ENCODE results near the gene PUS1.
"Not testable (repeated sequence)": the region's sequence is repeated elsewhere in the genome, so short reads cannot be mapped to it uniquely, and the experiment has no call there.

PUS1 gene

DNA sequence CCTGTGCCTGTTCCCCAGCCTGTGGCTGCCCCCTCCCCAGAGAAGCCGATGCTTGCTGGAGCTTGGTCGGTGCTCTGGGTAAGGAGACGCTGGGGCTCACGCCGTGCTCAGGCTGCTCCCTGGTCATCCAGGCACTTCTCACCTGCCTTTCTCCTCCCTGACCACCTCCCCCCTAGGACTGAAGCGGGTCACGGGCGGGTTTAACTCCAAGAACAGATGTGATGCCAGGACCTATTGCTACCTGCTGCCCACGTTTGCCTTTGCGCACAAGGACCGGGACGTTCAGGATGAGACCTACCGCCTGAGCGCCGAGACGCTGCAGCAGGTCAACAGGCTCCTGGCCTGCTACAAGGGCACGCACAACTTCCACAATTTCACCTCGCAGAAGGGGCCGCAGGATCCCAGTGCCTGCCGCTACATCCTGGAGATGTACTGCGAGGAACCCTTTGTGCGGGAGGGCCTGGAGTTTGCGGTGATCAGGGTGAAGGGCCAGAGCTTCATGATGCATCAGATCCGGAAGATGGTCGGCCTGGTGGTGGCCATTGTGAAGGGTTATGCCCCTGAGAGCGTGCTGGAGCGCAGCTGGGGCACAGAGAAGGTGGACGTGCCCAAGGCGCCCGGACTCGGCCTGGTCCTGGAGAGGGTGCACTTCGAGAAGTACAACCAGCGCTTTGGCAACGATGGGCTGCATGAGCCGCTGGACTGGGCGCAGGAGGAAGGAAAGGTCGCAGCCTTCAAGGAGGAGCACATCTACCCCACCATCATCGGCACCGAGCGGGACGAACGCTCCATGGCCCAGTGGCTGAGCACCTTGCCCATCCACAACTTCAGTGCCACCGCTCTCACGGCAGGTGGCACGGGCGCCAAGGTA lies 12.3 kb downstream of the PUS1 start:
- no peak for DNase-seq

DNA sequence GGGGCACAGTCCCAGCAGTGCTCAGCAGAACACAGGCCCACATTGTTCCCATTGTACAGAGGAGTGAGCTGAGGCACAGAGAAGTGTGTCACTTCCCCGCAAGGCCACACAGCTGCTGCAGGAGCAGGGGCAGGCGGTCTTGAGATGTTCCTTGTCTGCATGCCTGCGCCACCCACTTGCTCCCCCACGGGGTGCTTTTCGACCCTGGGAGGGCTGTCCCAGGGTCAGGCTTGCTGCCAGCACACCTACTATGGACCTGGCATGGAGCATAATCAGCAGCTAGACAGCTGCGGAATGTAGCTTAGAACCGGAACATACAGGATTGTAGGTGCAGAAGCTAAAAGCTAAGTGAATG lies 12.9 kb downstream of the PUS1 start:
- no peak for DNase-seq

- DNase-seq, result no peak
These were observed 13.6 kb downstream of the PUS1 start for GRCh38 chr12:131942671-131943070.

- DNase-seq, result no peak
These were observed 14.3 kb downstream of the PUS1 start for GRCh38 chr12:131943389-131943788.

DNA sequence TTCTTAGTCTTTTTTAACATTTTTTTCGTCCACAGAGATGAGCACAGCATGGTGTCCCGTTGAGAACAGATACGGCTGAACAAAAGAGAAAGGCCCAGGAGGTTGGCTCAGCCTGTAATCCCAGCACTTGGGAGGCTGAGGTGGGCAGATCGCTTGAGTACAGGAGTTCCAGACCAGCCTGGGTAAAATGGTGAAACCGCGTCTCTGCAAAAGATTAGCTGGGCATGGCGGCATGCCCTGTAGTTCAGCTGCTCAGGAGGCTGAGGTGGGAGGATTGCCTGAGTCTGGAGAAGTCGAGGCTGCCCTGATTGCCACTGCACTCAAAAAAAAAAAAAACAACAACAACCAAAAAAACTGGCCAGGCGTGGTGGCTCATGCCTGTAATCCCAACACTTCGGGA lies 14.8 kb downstream of the PUS1 start:
- DNase-seq, result no peak

DNA sequence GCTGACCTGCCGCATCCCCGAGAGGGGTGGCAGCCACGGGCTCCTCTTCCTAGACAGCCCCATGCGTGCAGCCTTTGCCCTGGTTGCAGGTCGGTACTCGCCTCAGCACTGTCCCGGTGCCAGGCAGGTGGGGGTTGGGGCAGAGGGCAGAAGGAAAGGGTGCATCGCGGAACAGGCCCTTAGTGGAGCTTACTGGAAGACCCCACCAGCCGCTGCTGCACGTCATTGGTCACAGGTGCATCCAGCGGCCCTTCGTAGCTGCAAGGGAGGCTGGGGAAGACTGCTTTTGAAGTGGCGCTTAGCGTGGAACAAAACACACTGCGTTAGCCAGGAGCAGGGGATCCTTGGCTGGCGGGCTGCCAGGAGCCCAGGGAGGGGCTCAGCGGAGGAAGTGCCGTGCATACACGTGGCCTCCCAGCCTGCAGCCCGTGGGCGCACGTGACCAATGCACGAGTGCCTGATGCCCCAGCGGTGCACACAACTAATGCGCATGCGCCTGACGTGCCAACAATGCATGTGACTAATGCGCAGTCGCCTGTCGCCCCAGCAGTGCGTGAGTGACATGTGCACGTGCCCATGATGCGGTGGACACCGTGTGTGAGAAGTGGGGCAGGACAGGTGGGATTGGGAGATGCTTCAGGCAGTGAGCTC lies 15.7 kb downstream of the PUS1 start:
- no peak for DNase-seq

- DNase-seq, result no peak
These were observed 17.7 kb downstream of the PUS1 start for GRCh38 chr12:131946757-131947156.

- DNase-seq, result no peak
These were observed 18.5 kb downstream of the PUS1 start for GRCh38 chr12:131947482-131948027.

DNA sequence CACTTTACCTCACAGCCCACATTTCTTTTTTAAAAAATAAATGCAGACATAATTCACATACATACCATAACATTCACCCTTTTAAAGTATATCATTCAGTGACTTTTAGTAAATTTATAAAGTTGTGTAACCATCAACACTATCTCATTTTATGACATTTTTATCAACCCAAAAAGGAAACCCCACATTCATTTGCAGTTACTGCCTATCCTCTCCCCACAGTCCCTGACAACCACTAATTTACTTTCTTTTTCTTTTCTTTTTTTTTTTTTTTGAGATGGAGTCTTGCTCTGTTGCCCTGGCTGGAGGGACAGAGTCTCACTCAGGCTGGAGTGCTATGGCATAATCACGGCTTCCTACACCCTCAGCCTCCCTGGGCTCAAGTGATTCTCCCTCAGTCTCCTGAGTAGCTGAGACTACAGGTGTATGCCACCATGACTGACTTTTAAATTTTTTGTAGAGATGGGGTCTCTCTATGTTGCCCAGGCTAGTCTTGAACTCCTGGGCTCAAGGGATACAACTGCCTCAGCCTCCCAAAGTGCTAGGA lies 19.2 kb downstream of the PUS1 start:
- DNase-seq, result no peak

- DNase-seq, result not testable (repeated sequence)
These were observed 19.8 kb downstream of the PUS1 start for GRCh38 chr12:131948713-131949430.

DNA sequence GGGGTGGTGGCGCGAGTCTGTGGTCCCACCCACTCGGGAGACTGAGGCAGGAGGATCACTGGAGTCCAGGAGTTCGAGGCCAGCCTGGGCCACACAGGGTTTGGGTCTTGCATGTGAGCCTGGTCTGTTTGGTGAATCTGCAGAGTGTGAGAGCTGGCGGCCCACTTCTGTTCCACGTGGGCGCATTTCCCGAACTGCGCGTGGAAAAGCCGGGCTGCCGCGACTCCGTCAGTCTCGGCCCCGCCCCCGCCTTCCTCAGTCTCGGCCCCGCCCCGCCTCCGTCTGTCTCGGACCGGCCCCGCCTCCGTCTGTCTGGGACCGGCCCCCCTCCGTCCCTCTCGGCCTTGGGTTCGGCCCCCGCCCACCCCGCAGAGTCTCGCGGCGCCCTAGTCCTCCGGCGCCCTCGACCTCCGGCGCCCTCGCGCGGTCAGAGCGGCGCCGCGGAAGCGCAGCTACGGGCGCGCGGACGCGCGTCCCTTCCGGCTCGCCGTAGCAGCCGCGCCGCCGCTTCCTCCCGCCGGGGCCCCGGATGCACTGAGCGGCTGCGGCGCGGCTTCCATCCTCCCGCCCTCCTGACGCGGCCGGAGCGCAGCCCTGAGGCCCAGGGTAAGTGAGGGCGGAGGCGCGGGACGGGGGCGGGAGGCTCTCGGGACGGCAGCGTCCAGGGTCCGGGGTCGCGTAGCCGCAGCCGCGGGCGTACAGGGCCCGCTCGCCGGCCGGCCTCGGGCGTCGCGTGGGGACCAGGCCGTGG lies 20.5 kb downstream of the PUS1 start, which contains the start of gene EP400:
Gene EP400, plus strand, starts transcription at position 512 of the 751 bp plus-strand sequence. CDS start 10,678 bp downstream, outside the sequence.
- DNase-seq, result peak; percentile 98

DNA sequence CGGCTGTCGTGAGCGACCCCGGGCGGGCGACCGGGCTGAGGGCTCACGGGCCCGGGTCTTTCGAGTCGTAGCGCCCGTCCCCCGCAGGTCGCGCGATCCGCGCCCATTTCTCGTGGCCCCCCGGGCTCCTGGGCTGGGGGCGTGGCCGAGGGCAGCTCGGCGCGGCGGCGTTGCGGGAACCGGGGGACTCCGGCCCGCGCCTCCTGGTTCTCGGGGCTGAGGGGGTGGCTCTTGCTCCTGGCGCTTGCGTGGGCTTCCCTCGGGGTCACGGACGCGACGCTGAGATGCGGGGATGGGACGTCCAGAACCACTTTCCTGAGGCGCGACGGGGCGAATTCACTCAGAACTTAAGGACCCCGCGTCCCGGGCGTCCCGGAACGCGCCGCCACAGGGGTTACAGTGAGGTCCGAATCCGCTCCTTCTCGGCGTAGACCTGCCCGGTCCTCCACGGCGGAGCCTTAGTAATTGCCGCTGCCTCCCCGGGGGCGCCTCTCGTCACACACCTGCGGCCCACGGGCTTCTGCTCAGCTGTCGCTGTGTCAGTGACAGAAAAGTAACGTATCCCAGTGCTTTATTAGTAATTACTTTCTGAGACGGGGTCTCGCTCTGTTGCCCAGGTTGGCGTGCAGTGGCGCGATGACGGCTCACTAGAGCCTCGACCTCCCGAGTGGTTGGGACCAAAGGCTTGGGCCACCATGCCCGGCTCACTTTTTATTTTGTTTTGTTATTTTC lies 21.3 kb downstream of the PUS1 start:
- peak; percentile 34 to 54 for DNase-seq

- not testable (repeated sequence) for DNase-seq
These were observed 24.7 kb downstream of the PUS1 start for GRCh38 chr12:131953810-131954209.

- not testable (repeated sequence) for DNase-seq
These were observed 25.4 kb downstream of the PUS1 start for GRCh38 chr12:131954460-131954859.

- no peak for DNase-seq
These were observed 30.0 kb downstream of the PUS1 start for GRCh38 chr12:131959116-131959515.

DNA sequence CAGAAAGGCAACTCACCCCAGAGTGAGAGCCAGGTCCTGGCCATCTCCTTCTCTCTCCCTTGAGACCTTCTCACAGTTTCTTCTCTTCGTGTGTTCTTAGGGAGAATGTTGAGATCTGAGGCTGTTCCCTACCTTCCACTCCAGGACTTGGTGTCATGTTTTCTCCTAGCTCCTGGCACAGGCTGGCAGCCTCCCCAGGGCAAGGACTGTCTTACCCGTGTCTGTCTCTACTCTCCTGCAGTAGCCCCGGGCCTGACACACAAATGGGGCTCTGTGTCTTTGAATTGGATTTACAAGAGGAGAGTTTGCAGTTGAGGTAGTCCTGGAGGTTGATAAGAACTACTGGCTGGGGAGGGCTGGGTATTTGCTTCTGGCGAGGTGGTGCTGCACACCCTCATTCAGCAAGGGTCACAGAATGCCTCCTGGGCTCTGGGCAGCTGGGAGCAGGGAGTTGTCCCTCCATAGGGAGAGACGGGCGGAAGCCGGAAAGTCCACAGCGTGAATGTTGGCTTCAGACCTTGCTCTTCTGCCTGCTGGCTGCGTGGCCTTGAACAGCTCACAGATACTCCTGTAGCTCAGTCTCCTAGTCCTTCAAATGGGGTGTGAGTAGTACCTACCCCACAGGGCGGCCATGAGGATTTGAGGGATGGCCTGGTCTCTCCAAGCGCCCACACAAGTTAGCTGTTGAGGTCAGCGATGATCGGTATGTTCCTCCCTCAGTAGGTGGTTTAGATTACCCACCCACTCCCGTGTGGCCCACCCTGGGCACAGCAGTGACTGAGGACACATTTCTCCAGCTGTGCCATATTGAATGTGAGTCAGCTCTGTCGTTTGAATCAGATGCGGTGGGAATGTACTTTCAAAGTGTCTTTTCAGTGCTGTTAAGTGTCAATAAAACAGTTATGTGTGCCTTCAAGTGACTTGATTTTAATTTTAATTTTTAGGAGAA lies 30.8 kb downstream of the PUS1 start:
- no peak for DNase-seq

GRCh38 chr12:131960590-131961325 lies 31.7 kb downstream of the PUS1 start:
- not testable (repeated sequence) for DNase-seq

DNA sequence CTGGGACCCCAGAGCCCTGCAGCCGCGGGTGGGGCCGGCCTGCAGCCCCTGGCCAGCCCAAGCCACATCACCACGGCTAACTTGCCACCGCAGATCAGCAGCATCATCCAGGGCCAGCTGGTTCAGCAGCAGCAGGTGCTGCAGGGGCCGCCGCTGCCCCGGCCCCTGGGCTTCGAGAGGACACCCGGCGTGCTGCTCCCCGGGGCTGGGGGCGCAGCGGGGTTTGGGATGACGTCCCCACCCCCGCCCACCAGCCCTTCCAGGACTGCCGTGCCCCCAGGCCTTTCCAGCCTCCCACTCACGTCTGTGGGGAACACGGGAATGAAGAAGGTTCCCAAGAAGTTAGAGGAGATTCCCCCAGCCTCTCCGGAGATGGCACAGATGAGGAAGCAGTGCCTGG lies 32.3 kb downstream of the PUS1 start:
- DNase-seq, result not testable (repeated sequence)

GRCh38 chr12:131962069-131962468 lies 33.0 kb downstream of the PUS1 start:
- DNase-seq, result no peak

- DNase-seq, result no peak
These were observed 34.3 kb downstream of the PUS1 start for GRCh38 chr12:131963381-131963780.
